GM21381 (cell line): ENCODE results near the gene ADH1B.
"Not testable (repeated sequence)": the region's sequence is repeated elsewhere in the genome, so short reads cannot be mapped to it uniquely, and the experiment has no call there.

ENCODE experiments used
- ATAC-seq: cut with Tn5 transposase; IDR thresholded peaks from one replicate; pipeline ENCODE4 v1.9.1; 2021; ENCODE audit warnings: mild to moderate bottlenecking, moderate library complexity; ENCODE audit not compliant: unreplicated experiment

The ADH1B gene

DNA sequence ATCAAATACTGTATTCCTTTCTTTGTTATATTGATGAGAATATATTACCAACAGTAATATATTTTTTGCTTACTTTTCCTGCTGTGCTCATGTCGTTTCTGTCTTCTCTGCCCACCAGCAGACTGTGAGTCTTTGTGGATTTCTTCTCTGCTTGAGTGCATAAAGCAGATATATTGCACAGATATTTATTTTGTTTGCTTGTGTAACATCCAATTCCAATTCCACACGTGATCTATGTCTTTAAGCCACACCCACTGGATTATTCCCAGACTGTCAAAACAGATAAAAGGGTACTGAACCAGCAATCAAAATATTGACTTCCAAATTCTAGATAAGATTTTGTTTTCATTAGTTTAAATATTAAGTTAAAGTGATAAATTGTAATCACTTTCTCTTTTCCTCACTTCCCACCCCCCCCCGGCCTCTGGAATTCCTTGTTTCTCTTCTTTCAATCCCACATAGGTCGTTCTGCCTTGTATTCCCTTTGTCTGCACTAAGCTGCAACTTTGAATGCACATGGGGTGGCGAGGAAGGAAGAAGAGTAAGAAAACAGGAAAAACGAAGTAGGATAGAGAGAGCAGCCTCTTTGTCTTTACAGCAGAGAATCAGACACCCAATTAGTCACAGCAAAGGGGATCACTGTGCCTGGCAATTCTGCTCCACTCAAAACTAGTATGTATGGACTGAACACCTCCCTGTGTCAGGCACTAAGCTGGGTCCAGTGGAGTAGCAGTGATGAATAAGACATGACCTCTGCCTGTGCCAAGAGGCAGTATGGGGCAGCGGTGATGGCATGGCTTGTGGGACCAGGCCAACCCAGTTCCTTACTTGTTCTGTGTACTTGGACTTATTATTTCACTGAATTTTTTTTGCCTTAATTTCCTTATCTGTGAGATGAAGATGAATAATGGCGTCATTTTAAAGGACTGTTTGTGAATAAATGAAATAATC, at the start of gene ADH1B:
Gene ADH1B, minus strand, starts transcription at position 161 of the 951 bp plus-strand sequence. Its CDS starts 70 bp downstream, at position 91.
- no peak for ATAC-seq

DNA sequence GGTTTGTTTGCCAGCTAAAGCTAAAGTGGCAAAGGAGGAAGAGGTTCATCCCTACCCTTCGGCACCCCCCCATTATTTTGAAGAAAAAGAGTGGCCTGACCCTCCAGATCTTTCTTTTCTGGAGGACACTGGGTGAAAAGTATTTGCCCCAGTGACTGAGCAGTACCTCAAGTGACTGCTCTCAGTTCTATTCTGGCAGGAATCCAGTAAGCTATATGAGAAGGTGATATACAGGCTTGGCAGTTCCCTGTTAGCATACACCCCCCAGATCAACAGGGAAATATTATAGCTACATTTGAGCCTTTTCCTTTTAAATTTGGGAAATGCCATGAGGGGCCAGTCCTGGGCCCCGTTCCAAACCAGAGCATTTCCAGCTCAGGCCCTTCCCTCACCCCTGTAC, 46.6 kb upstream of the ADH1B start:
- ATAC-seq: not testable (repeated sequence)

GRCh38 chr4:99366491-99366890, 45.3 kb upstream of the ADH1B start:
- no peak for ATAC-seq

GRCh38 chr4:99362768-99363167, 41.6 kb upstream of the ADH1B start:
- no peak for ATAC-seq

DNA sequence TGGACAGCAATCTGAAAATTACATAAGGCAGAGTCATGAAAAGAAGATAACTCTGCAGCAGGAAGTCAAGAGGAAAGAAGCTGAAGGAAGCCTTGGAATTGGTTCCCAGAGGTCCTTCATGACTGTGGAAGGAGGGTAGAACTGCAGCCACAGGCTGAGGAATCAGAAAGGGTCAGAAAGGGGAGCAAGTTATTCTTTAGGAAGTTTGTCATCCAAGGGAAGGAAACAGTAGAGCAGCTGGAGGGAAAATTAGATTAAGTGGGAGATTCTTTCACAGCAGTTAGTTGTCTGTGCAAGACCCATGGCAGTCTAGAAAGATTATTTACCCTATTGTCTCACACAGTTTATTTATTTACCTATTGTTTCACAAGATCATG, 40.7 kb upstream of the ADH1B start:
- no peak for ATAC-seq

GRCh38 chr4:99361268-99361898, 40.2 kb upstream of the ADH1B start:
- ATAC-seq: no peak

DNA sequence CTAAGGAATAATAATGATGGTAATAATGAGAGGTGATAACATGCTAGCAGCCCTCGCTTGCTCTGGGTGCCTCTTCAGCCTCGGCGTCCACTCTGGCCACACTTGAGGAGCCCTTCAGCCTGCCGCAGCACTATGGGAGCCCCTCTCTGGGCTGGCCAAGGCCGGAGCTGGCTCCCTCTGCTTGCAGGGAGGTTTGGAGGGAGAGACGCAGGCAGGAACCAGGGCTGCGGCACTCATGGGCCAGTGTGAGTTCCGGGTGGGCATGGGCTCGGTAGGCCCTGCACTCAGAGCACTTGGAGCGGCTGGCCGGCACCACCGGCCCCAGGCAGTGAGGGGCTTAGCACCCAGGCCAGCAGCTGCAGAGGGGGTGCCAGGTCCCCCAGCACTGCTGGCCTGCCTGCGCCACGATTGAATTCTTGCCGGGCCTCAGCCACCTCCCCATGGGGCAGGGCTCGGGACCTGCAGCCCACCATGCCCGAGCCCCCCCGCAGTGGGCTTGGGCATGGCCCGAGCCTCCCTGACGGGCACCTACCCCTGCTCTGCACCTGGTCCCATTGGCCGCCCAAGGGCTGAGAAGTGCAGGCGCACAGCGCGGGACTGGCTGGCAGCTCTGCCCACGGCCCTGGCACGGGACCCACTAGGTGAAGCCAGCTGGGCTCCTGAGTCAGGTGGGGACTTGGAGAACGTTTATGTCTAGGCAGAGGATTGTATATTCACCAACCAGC, 38.4 kb upstream of the ADH1B start:
- ATAC-seq: no peak

DNA sequence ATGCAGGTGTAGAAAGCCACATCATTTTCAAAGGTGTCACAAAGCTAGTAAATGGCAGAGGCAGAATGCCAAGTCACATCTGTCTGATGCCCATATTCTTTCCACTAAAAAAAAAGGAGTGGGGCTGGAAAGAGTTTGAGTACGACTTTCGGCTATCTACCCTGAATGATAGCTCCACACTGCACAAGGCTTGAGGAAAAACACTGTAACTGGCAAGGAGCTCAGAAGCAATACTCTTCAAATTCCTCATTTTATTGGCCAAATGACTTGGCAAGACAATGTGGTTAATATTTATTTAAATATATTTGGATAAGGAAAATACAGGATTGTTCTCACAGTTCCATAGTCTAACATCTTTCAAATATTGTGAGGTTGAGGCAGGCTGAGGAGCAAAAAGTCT, 36.7 kb upstream of the ADH1B start:
- ATAC-seq: no peak

DNA sequence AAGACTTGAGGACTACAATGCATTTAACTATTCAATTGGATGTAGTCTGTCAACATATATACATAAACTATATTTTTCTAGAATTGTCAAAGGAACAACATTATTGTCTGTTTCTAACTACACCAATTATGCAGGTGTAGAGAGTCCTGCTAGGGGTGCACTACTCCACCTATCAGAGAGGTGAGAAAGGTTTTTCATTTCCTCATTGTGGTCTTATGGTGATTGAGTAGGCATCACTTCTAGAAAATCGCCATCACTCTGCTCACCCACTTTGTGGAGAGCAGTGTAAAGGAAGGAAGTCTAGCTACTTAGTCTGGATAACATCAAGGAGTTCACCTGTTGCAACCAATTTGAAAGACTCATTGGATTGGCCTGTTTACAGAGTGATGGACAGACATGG, 35.8 kb upstream of the ADH1B start:
- peak; percentile 84 for ATAC-seq

- not testable (repeated sequence) for ATAC-seq
These were observed 34.9 kb upstream of the ADH1B start for GRCh38 chr4:99356149-99356548.

GRCh38 chr4:99352602-99353537, 31.7 kb upstream of the ADH1B start, which contains the start of gene ADH1C:
TSS of gene ADH1C (minus strand) at chr4:99352746. CDS start at chr4:99352675, 71 bp downstream.
- no peak for ATAC-seq

- no peak for ATAC-seq
These were observed 30.3 kb upstream of the ADH1B start for GRCh38 chr4:99351487-99351886.

- ATAC-seq: no peak
These were observed 28.1 kb upstream of the ADH1B start for GRCh38 chr4:99349338-99349737.

GRCh38 chr4:99342624-99343023, 21.4 kb upstream of the ADH1B start:
- ATAC-seq: not testable (repeated sequence)

DNA sequence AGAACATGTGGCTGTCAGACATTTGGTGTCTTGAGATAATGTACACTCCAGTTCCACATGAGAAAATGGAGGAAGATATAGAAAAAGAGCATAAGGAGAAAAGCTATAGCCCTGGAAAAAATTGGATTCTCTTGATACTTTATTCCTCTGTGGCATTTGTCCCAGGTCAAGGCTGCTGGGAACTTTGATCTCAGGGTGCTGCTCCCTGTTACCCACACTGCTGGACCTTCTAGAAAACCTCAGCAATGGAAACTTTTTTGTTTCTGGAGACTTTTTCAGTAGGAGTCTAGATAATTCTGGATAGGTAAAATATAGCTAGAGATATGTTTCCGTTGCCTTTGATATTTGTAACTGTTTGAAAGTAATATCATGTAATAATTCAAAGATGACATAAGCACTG, 20.2 kb upstream of the ADH1B start:
- no peak for ATAC-seq

- ATAC-seq: no peak
These were observed 18.0 kb upstream of the ADH1B start for GRCh38 chr4:99339172-99339571.

DNA sequence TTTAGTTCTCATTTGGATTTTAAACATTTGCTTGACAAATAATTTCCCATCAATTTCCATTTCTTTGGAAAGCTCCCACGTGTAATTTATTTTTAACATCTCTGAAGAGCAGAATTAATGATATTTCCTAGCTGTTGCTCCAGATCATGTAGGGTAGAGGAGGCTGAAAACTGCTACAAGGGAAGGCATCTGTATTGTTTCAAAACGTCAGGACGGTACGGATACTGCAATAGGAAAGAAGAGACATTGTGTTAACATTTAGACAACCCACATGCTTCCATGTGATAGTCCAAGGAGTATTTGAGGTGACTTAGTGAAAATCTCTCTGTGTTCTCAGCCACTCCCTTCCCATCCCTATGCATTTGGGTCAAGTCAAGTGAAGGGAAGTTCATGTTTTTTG, 15.4 kb upstream of the ADH1B start:
- ATAC-seq: no peak

DNA sequence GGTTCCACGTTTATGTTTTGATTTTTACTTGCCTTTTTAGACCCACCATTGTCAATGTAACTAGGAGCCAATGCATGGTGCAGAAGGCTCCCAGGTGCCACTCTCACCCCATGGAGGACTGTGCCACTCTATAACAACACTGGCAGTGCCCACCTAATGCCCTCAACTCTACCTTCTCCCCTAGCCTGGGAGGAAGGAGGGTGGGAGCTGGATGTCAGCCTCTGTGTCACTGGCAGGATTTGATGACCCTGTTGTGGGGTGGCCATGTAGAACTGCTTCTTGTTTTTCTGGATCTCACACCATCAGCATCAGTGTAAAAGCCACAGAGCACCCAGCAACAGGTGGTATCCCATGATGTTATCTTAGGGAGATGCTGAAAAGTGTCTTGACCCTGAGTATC, 13.7 kb upstream of the ADH1B start:
- no peak for ATAC-seq

DNA sequence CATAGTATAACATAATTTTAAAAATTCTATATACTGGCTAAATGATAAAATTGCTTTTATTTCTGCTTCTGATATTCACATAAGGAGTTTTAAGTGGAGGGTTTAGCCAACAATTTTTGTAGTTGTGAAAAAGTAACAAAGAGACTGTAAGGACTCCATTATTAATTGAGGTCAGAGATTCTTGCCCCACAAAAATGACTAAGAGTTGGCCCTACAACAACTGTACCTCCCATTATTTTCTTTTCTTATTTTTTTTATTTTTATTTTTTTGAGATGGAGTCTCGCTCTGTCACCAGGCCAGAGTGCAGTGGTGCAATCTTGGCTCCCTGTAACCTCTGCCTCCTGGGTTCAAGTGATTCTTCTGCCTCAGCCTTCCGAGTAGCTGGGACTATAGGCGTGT, 9.4 kb upstream of the ADH1B start:
- ATAC-seq: no peak

DNA sequence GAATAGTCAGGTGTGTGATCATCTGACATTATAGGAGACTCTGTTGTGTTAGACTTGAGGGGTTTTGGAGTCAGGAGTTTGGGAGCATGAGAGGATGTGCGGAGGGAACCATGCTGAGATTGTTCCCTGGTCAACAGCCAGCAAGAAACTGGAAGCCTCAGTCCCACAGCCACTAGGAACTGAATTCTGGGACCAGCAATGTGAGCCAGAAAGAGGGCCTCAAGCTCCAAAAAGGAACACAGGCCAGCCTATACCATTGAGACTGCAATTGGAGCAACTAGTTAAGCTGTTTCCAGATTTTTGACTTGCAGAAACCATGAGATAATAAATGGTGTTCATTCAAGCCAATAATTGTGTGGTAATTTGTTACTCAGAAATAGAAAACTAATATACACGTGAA, 8.7 kb upstream of the ADH1B start:
- ATAC-seq: no peak
